Measurements from ENCODE around the gene FOXJ2.

GRCh38 chr12:7985802-7986418, 46.6 kb upstream of the FOXJ2 start:
- TF ChIP-seq POLR2AphosphoS5 (IDR thresholded peaks at IDR 0.05) = no peak
- TF ChIP-seq CTCF (IDR thresholded peaks at IDR 0.05) = no peak
- TF ChIP-seq POLR2A (IDR thresholded peaks at IDR 0.05) = no peak
